Measurements from ENCODE around the gene RELB. TPM values are rescaled to one million over a fixed set of nuclear protein-coding genes. Genes with fewer than 3 reads are reported as not detected.

RELB gene
- polyA plus RNA-seq, 1 donor from 2014 or later: 1.1 TPM

- no peaks in the 10 kb centered on the region for H3K9me2 ChIP-seq (ENCODE audit: insufficient read depth, low read length)
- H4K20me1 ChIP-seq (ENCODE audit: insufficient read depth): no peaks in the 10 kb centered on the region
- no peaks in the 10 kb centered on the region for H3K27me3 ChIP-seq (ENCODE audit: insufficient read depth, low read depth, low read length)
- H3K4me3 ChIP-seq (ENCODE audit: low read length): no peak overlapping the region
- H3K79me2 ChIP-seq (replicated peaks; ENCODE audit: insufficient read depth, low read length): peaks cover 17% of the 10 kb centered on the region
- H3K9me3 ChIP-seq (ENCODE audit: low read length): no peaks in the 10 kb centered on the region
- TF ChIP-seq EP300 (conservative IDR thresholded peaks at IDR 0.05; ENCODE audit: poor library complexity, severe bottlenecking) (no peak), REST (IDR thresholded peaks at IDR 0.05; ENCODE audit: borderline replicate concordance) (no peak), MXI1 (conservative IDR thresholded peaks at IDR 0.05; ENCODE audit: poor library complexity, severe bottlenecking) (no peak), RAD21 (conservative IDR thresholded peaks at IDR 0.05) (no peak), CTCF (IDR thresholded peaks at IDR 0.05; ENCODE audit: poor library complexity, severe bottlenecking) (no peak), SMC3 (conservative IDR thresholded peaks at IDR 0.05; ENCODE audit: poor library complexity) (no peak), EZH2 (IDR thresholded peaks at IDR 0.05; ENCODE audit: borderline replicate concordance, insufficient read depth, low read length, poor library complexity, severe bottlenecking) (no peak), TAF1 (IDR thresholded peaks at IDR 0.05; ENCODE audit: low read depth) (no peak), POLR2AphosphoS5 (IDR thresholded peaks at IDR 0.05) (no peak)
- H2AFZ ChIP-seq (ENCODE audit: low read depth, low read length): no peak overlapping the region
- no peak overlapping the region for H3K4me2 ChIP-seq (ENCODE audit: low read length)
- H3F3A ChIP-seq (ENCODE audit: insufficient read depth, low read length, poor library complexity, severe bottlenecking): no peaks in the 10 kb centered on the region
- no peak overlapping the region for H3K27ac ChIP-seq (ENCODE audit: low read length)
- H3K36me3 ChIP-seq (ENCODE audit: insufficient read depth, low read length): no peaks in the 10 kb centered on the region
- no peak overlapping the region for H3K9ac ChIP-seq (ENCODE audit: low read length)
Observed at GRCh38 chr19:45045671-45046353, 44.5 kb downstream of the RELB start.

GRCh38 chr19:45046355-45046754, 45.1 kb downstream of the RELB start:
- Histone ChIP-seq H3K79me2 (replicated peaks; ENCODE audit: insufficient read depth, low read length) (peaks cover 17% of the 10 kb centered on the region), H4K20me1 (ENCODE audit: insufficient read depth) (no peaks in the 10 kb centered on the region), H3K9me3 (ENCODE audit: low read length) (no peaks in the 10 kb centered on the region), H3K9ac (ENCODE audit: low read length) (no peak overlapping the region), H2AFZ (ENCODE audit: low read depth, low read length) (no peak overlapping the region), H3K27ac (ENCODE audit: low read length) (no peak overlapping the region), H3K4me3 (ENCODE audit: low read length) (no peak overlapping the region), H3K36me3 (ENCODE audit: insufficient read depth, low read length) (no peaks in the 10 kb centered on the region), H3F3A (ENCODE audit: insufficient read depth, low read length, poor library complexity, severe bottlenecking) (no peaks in the 10 kb centered on the region), H3K4me2 (ENCODE audit: low read length) (no peak overlapping the region), H3K9me2 (ENCODE audit: insufficient read depth, low read length) (no peaks in the 10 kb centered on the region), H3K27me3 (ENCODE audit: insufficient read depth, low read depth, low read length) (no peaks in the 10 kb centered on the region)
- no peak for TF ChIP-seq CTCF (IDR thresholded peaks at IDR 0.05; ENCODE audit: poor library complexity, severe bottlenecking)
- TF ChIP-seq REST (IDR thresholded peaks at IDR 0.05; ENCODE audit: borderline replicate concordance): no peak
- TF ChIP-seq MXI1 (conservative IDR thresholded peaks at IDR 0.05; ENCODE audit: poor library complexity, severe bottlenecking): no peak
- TF ChIP-seq RAD21 (conservative IDR thresholded peaks at IDR 0.05): no peak
- no peak for TF ChIP-seq POLR2AphosphoS5 (IDR thresholded peaks at IDR 0.05)
- no peak for TF ChIP-seq SMC3 (conservative IDR thresholded peaks at IDR 0.05; ENCODE audit: poor library complexity)
- TF ChIP-seq EP300 (conservative IDR thresholded peaks at IDR 0.05; ENCODE audit: poor library complexity, severe bottlenecking): no peak
- no peak for TF ChIP-seq EZH2 (IDR thresholded peaks at IDR 0.05; ENCODE audit: borderline replicate concordance, insufficient read depth, low read length, poor library complexity, severe bottlenecking)
- no peak for TF ChIP-seq TAF1 (IDR thresholded peaks at IDR 0.05; ENCODE audit: low read depth)

Data from neural cell (in vitro differentiated cells).